ENCODE measurements around the gene TBC1D2.
"Not testable (repeated sequence)": the region's sequence is repeated elsewhere in the genome, so short reads cannot be mapped to it uniquely, and the experiment has no call there.

The TBC1D2 gene

GRCh38 chr9:98185611-98186171, 69.8 kb downstream of the TBC1D2 start:
- DNase-seq, result no peak

GRCh38 chr9:98185021-98185567, 70.4 kb downstream of the TBC1D2 start:
- no peak for DNase-seq

GRCh38 chr9:98184326-98184725, 71.1 kb downstream of the TBC1D2 start:
- no peak for DNase-seq

- no peak for DNase-seq
These were observed 72.4 kb downstream of the TBC1D2 start for GRCh38 chr9:98182889-98183599.

- no peak for DNase-seq
These were observed 73.2 kb downstream of the TBC1D2 start for GRCh38 chr9:98182069-98182820.

- no peak for DNase-seq
These were observed 73.7 kb downstream of the TBC1D2 start for GRCh38 chr9:98181746-98182068.

GRCh38 chr9:98180996-98181395, 74.5 kb downstream of the TBC1D2 start:
- DNase-seq, result no peak

- DNase-seq, result no peak
These were observed 76.3 kb downstream of the TBC1D2 start for GRCh38 chr9:98178874-98179850.

GRCh38 chr9:98176391-98177259, 78.8 kb downstream of the TBC1D2 start:
- DNase-seq, result no peak

GRCh38 chr9:98175762-98176161, 79.7 kb downstream of the TBC1D2 start:
- no peak for DNase-seq

GRCh38 chr9:98175028-98175569, 80.3 kb downstream of the TBC1D2 start:
- no peak for DNase-seq

- DNase-seq, result not testable (repeated sequence)
These were observed 80.9 kb downstream of the TBC1D2 start for GRCh38 chr9:98174502-98174918.

GRCh38 chr9:98173181-98173580, 82.3 kb downstream of the TBC1D2 start:
- no peak for DNase-seq

GRCh38 chr9:98172604-98173003, 82.8 kb downstream of the TBC1D2 start:
- DNase-seq, result peak; percentile 92

- no peak for DNase-seq
These were observed 84.1 kb downstream of the TBC1D2 start for GRCh38 chr9:98171176-98171925.

- peak; percentile 34 for DNase-seq
These were observed 86.4 kb downstream of the TBC1D2 start for GRCh38 chr9:98168941-98169488.

- no peak for DNase-seq
These were observed 87.2 kb downstream of the TBC1D2 start for GRCh38 chr9:98168153-98168780.

GRCh38 chr9:98164912-98165311, 90.5 kb downstream of the TBC1D2 start:
- no peak for DNase-seq

GRCh38 chr9:98162613-98163012, 92.8 kb downstream of the TBC1D2 start:
- no peak for DNase-seq

GRCh38 chr9:98161851-98162250, 93.6 kb downstream of the TBC1D2 start:
- no peak for DNase-seq

All from NCI-H510A (cell line).